Astrocyte (in vitro differentiated cells and primary cell): ENCODE measurements around the gene CHMP4B. TPM values are rescaled to one million over a fixed set of nuclear protein-coding genes. Genes with fewer than 3 reads are reported as not detected.

Experiments
- DNase-seq: peaks from one replicate; pipeline ENCODE4 v3.0.0-alpha.2; 2010; ENCODE audit warnings: low read depth
- FAIRE-seq: peaks from 2 replicates; lab custom pipeline; 2011; peaks lifted over from hg19 to GRCh38; lab: Jason Lieb, UNC
- H2AFZ ChIP-seq: 2 replicates; pipeline ENCODE4 v1.6.0; 2012; ENCODE audit warnings: low read depth, low read length, inconsistent platforms
- H3K27ac ChIP-seq: 2 replicates; pipeline ENCODE4 v1.5.1; 2011; ENCODE audit warnings: low read depth, low read length, inconsistent platforms
- H3K27me3 ChIP-seq: 2 replicates; pipeline ENCODE4 v1.6.0; 2011; ENCODE audit warnings: low read length, inconsistent platforms; ENCODE audit not compliant: insufficient read depth
- H3K36me3 ChIP-seq: 2 replicates; pipeline ENCODE4 v1.5.1; 2011; ENCODE audit warnings: low read length, inconsistent platforms; ENCODE audit not compliant: insufficient read depth
- H3K4me1 ChIP-seq: 2 replicates; pipeline ENCODE4 v1.5.1; 2011; ENCODE audit warnings: low read length, inconsistent platforms; ENCODE audit not compliant: insufficient read depth
- H3K4me2 ChIP-seq: 2 replicates; pipeline ENCODE4 v1.6.0; 2012; ENCODE audit warnings: low read length, inconsistent platforms
- H3K4me3 ChIP-seq: 2 replicates; pipeline ENCODE4 v1.5.1; 2011; ENCODE audit warnings: low read depth, mild to moderate bottlenecking, low read length, inconsistent platforms; ENCODE audit not compliant: insufficient read depth
- H3K79me2 ChIP-seq: 2 replicates; pipeline ENCODE4 v1.6.0; 2012; ENCODE audit warnings: mild to moderate bottlenecking, low read length, inconsistent platforms; ENCODE audit not compliant: insufficient read depth
- H3K9ac ChIP-seq: 2 replicates; pipeline ENCODE4 v1.6.0; 2012; ENCODE audit warnings: mild to moderate bottlenecking, low read length, inconsistent platforms
- H3K9me3 ChIP-seq: 2 replicates; pipeline ENCODE4 v1.5.1; 2012; ENCODE audit warnings: low read depth, mild to moderate bottlenecking, low read length, inconsistent platforms; ENCODE audit not compliant: insufficient read depth
- H4K20me1 ChIP-seq: 2 replicates; pipeline ENCODE4 v1.6.0; 2012; ENCODE audit warnings: low read length, inconsistent platforms; ENCODE audit not compliant: insufficient read depth
- H3K27ac Mint-ChIP-seq: one replicate; pipeline ENCODE4 v1.8.0; 2021; ENCODE audit warnings: mild to moderate bottlenecking, mixed read lengths; ENCODE audit not compliant: unreplicated experiment
- H3K27me3 Mint-ChIP-seq: one replicate; pipeline ENCODE4 v1.8.0; 2021; ENCODE audit warnings: low read depth, mixed read lengths; ENCODE audit not compliant: unreplicated experiment
- H3K36me3 Mint-ChIP-seq: one replicate; pipeline ENCODE4 v1.8.0; 2021; ENCODE audit warnings: low read depth, mixed read lengths; ENCODE audit not compliant: unreplicated experiment
- H3K4me1 Mint-ChIP-seq: one replicate; pipeline ENCODE4 v1.8.0; 2021; ENCODE audit warnings: low read depth, mixed read lengths; ENCODE audit not compliant: unreplicated experiment
- H3K4me3 Mint-ChIP-seq: one replicate; pipeline ENCODE4 v1.8.0; 2021; ENCODE audit warnings: mild to moderate bottlenecking, moderate library complexity, mixed read lengths; ENCODE audit not compliant: unreplicated experiment
- H3K9me3 Mint-ChIP-seq: one replicate; pipeline ENCODE4 v1.8.0; 2021; ENCODE audit warnings: mild to moderate bottlenecking, mixed read lengths; ENCODE audit not compliant: unreplicated experiment
- CTCF ChIP-seq: IDR thresholded peaks from 2 replicates; pipeline ENCODE4 v1.5.1; 2011; ENCODE audit warnings: low read depth, mild to moderate bottlenecking, inconsistent platforms, low read length, moderate library complexity; ENCODE audit not compliant: insufficient read depth
- EZH2 ChIP-seq: IDR thresholded peaks from 2 replicates; pipeline ENCODE4 v1.6.1; 2012; ENCODE audit warnings: mild to moderate bottlenecking, low read length, inconsistent platforms; ENCODE audit not compliant: insufficient read depth
- total RNA-seq: library from RNA; stranded (reverse); gene quantifications from 2 replicates; pipeline ENCODE4 v1.2.1, GENCODE V29; 2021

Gene CHMP4B
- total RNA-seq, 1 donor from 2014 or later, result 90.6 TPM

GRCh38 chr20:33864324-33864963 lies 53.3 kb downstream of the CHMP4B start:
- H3K4me3 Mint-ChIP-seq, result no peak overlapping the region
- Histone ChIP-seq H4K20me1 (no peaks in the 10 kb centered on the region), H3K4me3 (no peak overlapping the region), H3K36me3 (no peaks in the 10 kb centered on the region), H3K9ac (no peak overlapping the region), H3K9me3 (no peaks in the 10 kb centered on the region), H3K27me3 (peaks cover 3% of the 10 kb centered on the region), H3K4me2 (no peak overlapping the region), H3K27ac (no peak overlapping the region), H2AFZ (no peak overlapping the region), H3K4me1 (no peaks in the 10 kb centered on the region), H3K79me2 (no peaks in the 10 kb centered on the region)
- TF ChIP-seq CTCF (no peak), EZH2 (no peak)
- peaks cover 2% of the 10 kb centered on the region for H3K36me3 Mint-ChIP-seq
- peaks cover 24% of the 10 kb centered on the region for H3K27me3 Mint-ChIP-seq
- no peak for FAIRE-seq
- peaks cover 2% of the 10 kb centered on the region for H3K9me3 Mint-ChIP-seq
- no peaks in the 10 kb centered on the region for H3K4me1 Mint-ChIP-seq
- H3K27ac Mint-ChIP-seq, result no peak overlapping the region
- no peak for DNase-seq

GRCh38 chr20:33865761-33866370 lies 54.7 kb downstream of the CHMP4B start:
- Histone ChIP-seq H3K79me2 (no peaks in the 10 kb centered on the region), H3K9ac (no peak overlapping the region), H3K27ac (no peak overlapping the region), H2AFZ (no peak overlapping the region), H3K4me3 (no peak overlapping the region), H3K4me2 (no peak overlapping the region), H4K20me1 (no peaks in the 10 kb centered on the region), H3K9me3 (no peaks in the 10 kb centered on the region), H3K36me3 (no peaks in the 10 kb centered on the region), H3K27me3 (peaks cover 3% of the 10 kb centered on the region), H3K4me1 (no peaks in the 10 kb centered on the region)
- TF ChIP-seq CTCF (no peak), EZH2 (no peak)
- no peaks in the 10 kb centered on the region for H3K4me1 Mint-ChIP-seq
- peaks cover 28% of the 10 kb centered on the region for H3K27me3 Mint-ChIP-seq
- no peak overlapping the region for H3K4me3 Mint-ChIP-seq
- no peak overlapping the region for H3K27ac Mint-ChIP-seq
- no peak for DNase-seq
- no peak for FAIRE-seq
- no peaks in the 10 kb centered on the region for H3K36me3 Mint-ChIP-seq
- peaks cover under 1% of the 10 kb centered on the region for H3K9me3 Mint-ChIP-seq
